ENCODE results near the gene LSM6.

The LSM6 gene

GRCh38 chr4:146186596-146186995 is 11.1 kb downstream of the LSM6 start:
- DNase-seq, result no peak

GRCh38 chr4:146190456-146190855 is 14.9 kb downstream of the LSM6 start:
- no peak for DNase-seq

GRCh38 chr4:146191766-146192458 is 16.4 kb downstream of the LSM6 start:
- no peak for DNase-seq

- no peak for DNase-seq
These were observed 18.1 kb downstream of the LSM6 start for GRCh38 chr4:146193628-146194027.

GRCh38 chr4:146194212-146194611 is 18.7 kb downstream of the LSM6 start:
- DNase-seq, result no peak

GRCh38 chr4:146202665-146203064 is 27.1 kb downstream of the LSM6 start:
- no peak for DNase-seq

GRCh38 chr4:146207410-146207809 is 31.9 kb downstream of the LSM6 start:
- no peak for DNase-seq

GRCh38 chr4:146210890-146211289 is 35.4 kb downstream of the LSM6 start:
- no peak for DNase-seq

GRCh38 chr4:146211440-146211839 is 35.9 kb downstream of the LSM6 start:
- DNase-seq, result no peak

- no peak for DNase-seq
These were observed 37.3 kb downstream of the LSM6 start for GRCh38 chr4:146212781-146213180.

GRCh38 chr4:146214238-146214637 is 38.7 kb downstream of the LSM6 start, which contains the start of gene REELD1:
Gene REELD1, plus strand, starts transcription at chr4:146214538. Its CDS starts 2,415 bp downstream, at chr4:146216953.
- no peak for DNase-seq

- DNase-seq, result no peak
These were observed 46.8 kb downstream of the LSM6 start for GRCh38 chr4:146222313-146222712.

GRCh38 chr4:146224326-146224966 is 48.9 kb downstream of the LSM6 start:
- no peak for DNase-seq

- no peak for DNase-seq
These were observed 53.9 kb downstream of the LSM6 start for GRCh38 chr4:146229406-146229805.

- no peak for DNase-seq
These were observed 56.7 kb downstream of the LSM6 start for GRCh38 chr4:146232131-146232722.

GRCh38 chr4:146235654-146236177 is 60.2 kb downstream of the LSM6 start:
- DNase-seq, result no peak

GRCh38 chr4:146236216-146236615 is 60.7 kb downstream of the LSM6 start:
- no peak for DNase-seq

- DNase-seq, result no peak
These were observed 61.6 kb downstream of the LSM6 start for GRCh38 chr4:146237092-146237491.

- DNase-seq, result no peak
These were observed 62.6 kb downstream of the LSM6 start for GRCh38 chr4:146238107-146238506.
